OCI-LY1 (cell line): Measurements from ENCODE around the gene PACRG.

Experiments used
- CTCF ChIP-seq: fragments of 200-600 bp; sonication (generic), shearing (Covaris generic); IDR thresholded peaks from 2 replicates; pipeline ENCODE4 v1.5.1; 2017; ENCODE audit warnings: mild to moderate bottlenecking, antibody characterized with exemption, low read length, moderate library complexity, mixed read lengths
- EZH2 ChIP-seq: fragments of 200-600 bp; sonication (generic), shearing (Covaris generic); IDR thresholded peaks from 2 replicates; pipeline ENCODE4 v1.8.0; 2017; ENCODE audit warnings: borderline replicate concordance, mixed run types, mild to moderate bottlenecking, antibody characterized with exemption, low read length, moderate library complexity, mixed read lengths

- no peak for TF ChIP-seq EZH2
- TF ChIP-seq CTCF = no peak
Observed at GRCh38 chr6:163185744-163186143, 458.0 kb downstream of the PACRG start.
